ENCODE results near the gene NDUFS4.

NDUFS4 gene

DNA sequence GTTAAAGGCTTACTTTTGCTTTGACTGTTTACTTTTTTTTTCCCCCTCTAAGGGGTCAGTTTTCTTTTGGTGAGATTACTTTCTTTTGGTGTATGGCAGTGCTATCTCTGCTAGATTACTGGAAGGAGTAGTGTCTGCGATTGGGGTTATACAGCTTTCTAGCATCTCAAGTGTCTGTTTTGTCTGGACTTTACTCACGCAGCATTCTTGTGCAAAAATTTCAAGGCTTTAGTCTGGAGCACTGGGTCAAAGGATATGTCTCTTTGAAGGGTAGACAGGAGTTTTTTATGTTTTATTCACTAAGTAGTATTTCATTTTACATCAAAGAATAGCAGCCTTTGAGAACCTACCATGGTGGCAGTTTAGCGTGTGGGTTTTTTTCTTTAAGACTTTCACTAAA is 52.6 kb downstream of the NDUFS4 start:
- Histone ChIP-seq H3K4me3 (ENCODE audit: severe bottlenecking) (no peak overlapping the region), H3K27me3 (ENCODE audit: insufficient read depth, poor library complexity, severe bottlenecking) (no peaks in the 10 kb centered on the region), H3K27ac (ENCODE audit: poor library complexity, severe bottlenecking) (no peak overlapping the region), H3K4me1 (ENCODE audit: insufficient read depth, poor library complexity, severe bottlenecking) (peaks cover 8% of the 10 kb centered on the region), H3K9me3 (ENCODE audit: severe bottlenecking) (no peaks in the 10 kb centered on the region), H3K36me3 (ENCODE audit: low read depth) (peaks cover 23% of the 10 kb centered on the region)
- TF ChIP-seq, protein P1, sequence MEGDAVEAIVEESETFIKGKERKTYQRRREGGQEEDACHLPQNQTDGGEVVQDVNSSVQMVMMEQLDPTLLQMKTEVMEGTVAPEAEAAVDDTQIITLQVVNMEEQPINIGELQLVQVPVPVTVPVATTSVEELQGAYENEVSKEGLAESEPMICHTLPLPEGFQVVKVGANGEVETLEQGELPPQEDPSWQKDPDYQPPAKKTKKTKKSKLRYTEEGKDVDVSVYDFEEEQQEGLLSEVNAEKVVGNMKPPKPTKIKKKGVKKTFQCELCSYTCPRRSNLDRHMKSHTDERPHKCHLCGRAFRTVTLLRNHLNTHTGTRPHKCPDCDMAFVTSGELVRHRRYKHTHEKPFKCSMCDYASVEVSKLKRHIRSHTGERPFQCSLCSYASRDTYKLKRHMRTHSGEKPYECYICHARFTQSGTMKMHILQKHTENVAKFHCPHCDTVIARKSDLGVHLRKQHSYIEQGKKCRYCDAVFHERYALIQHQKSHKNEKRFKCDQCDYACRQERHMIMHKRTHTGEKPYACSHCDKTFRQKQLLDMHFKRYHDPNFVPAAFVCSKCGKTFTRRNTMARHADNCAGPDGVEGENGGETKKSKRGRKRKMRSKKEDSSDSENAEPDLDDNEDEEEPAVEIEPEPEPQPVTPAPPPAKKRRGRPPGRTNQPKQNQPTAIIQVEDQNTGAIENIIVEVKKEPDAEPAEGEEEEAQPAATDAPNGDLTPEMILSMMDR (IDR thresholded peaks at IDR 0.05; ENCODE audit: poor library complexity, severe bottlenecking), result no peak
- DNase-seq (ENCODE audit: low spot score) (no peak), ATAC-seq (ENCODE audit: low read depth) (no peak)

DNA sequence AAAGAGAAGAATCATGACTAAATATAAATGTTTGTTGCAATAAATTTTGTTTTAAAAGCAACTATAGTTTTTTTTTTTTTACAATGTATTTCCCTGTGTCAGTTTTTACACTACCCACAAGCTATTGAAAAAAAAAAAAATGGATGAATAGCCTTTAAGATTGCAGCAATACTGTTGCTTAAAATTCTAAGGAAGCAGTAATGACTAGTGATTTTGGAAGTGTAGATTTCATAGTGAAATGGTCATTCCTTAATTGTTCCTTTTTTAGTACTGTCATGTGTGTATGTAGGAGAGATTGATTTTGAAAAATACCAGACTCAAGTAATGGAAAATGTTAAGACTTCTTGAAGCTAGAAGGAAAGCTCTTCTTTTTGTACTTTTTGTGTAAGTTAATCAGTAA is 53.1 kb downstream of the NDUFS4 start:
- Histone ChIP-seq H3K27me3 (ENCODE audit: insufficient read depth, poor library complexity, severe bottlenecking) (no peaks in the 10 kb centered on the region), H3K27ac (ENCODE audit: poor library complexity, severe bottlenecking) (no peak overlapping the region), H3K9me3 (ENCODE audit: severe bottlenecking) (no peaks in the 10 kb centered on the region), H3K4me1 (ENCODE audit: insufficient read depth, poor library complexity, severe bottlenecking) (peaks cover 8% of the 10 kb centered on the region), H3K36me3 (ENCODE audit: low read depth) (peaks cover 19% of the 10 kb centered on the region), H3K4me3 (ENCODE audit: severe bottlenecking) (no peak overlapping the region)
- no peak for ATAC-seq (ENCODE audit: low read depth)
- no peak for DNase-seq (ENCODE audit: low spot score)
- TF ChIP-seq, protein P1 (IDR thresholded peaks at IDR 0.05; ENCODE audit: poor library complexity, severe bottlenecking), result no peak

DNA sequence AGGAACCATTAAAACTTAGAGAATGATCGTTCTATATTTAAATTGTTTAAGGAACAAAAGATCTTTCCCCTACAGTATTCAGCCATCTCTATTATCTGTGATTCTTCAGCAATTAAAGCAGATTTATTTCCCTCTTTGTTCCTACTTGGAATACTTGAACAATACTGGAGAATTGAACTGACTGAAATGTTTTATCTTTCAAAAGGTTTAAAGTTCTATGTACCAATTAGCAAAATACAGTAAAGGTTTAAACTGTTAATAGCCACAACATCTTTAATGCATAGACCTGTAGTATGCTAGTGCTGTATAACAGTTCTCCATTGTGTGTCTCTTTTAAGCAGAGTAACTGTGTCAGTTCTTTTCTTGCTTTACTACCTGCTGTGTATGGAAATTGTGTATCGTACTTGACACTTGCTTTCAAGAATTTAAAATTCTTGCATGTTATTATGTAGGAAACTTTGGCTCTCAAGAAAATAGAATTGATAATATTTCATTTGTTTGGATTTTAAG is 54.0 kb downstream of the NDUFS4 start:
- H3K9me3 ChIP-seq (ENCODE audit: severe bottlenecking), result no peaks in the 10 kb centered on the region
- H3K27me3 ChIP-seq (ENCODE audit: insufficient read depth, poor library complexity, severe bottlenecking), result no peaks in the 10 kb centered on the region
- TF ChIP-seq, protein P1 (IDR thresholded peaks at IDR 0.05; ENCODE audit: poor library complexity, severe bottlenecking), result no peak
- no peak overlapping the region for H3K27ac ChIP-seq (ENCODE audit: poor library complexity, severe bottlenecking)
- peaks cover 8% of the 10 kb centered on the region for H3K4me1 ChIP-seq (ENCODE audit: insufficient read depth, poor library complexity, severe bottlenecking)
- ATAC-seq (ENCODE audit: low read depth) (no peak), DNase-seq (ENCODE audit: low spot score) (no peak)
- H3K36me3 ChIP-seq (ENCODE audit: low read depth), result peaks cover 12% of the 10 kb centered on the region; the same call in 1 of the 2 replicates
- no peak overlapping the region for H3K4me3 ChIP-seq (ENCODE audit: severe bottlenecking)

DNA sequence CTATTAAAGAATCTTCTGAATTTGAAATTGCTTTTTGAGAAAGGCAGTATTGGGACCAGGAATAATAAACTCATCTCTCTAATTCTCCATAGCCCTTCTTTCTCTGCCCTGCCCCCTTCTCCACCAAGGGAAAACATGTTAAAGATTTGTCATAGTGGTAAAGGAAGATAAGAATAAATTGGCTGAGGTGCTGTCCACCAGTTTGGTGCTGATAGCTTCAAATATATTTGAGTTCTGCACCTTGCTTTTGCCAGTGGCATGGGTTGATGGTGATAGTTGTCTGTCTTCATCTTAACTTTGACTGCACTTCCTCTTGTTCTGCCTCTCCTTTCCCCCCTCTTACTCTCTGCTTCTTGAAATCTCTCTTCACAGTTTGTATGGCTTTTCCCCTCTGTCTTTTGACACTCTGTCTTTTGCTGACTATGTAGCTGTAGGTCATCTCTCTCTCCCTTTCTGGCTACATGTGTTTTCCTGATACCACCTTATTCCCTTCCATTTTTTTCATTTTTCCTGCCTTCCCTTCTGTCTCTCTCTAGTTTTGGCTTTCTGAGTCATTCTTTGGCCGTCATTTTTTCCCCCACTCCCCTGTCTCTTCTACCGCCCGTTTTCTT is 56.6 kb downstream of the NDUFS4 start:
- Histone ChIP-seq H3K36me3 (ENCODE audit: low read depth) (peaks cover 11% of the 10 kb centered on the region; the same call in 1 of the 2 replicates), H3K4me1 (ENCODE audit: insufficient read depth, poor library complexity, severe bottlenecking) (peaks cover 7% of the 10 kb centered on the region), H3K27me3 (ENCODE audit: insufficient read depth, poor library complexity, severe bottlenecking) (no peaks in the 10 kb centered on the region), H3K9me3 (ENCODE audit: severe bottlenecking) (no peaks in the 10 kb centered on the region), H3K27ac (ENCODE audit: poor library complexity, severe bottlenecking) (no peak overlapping the region), H3K4me3 (ENCODE audit: severe bottlenecking) (no peak overlapping the region)
- DNase-seq (ENCODE audit: low spot score) (no peak), ATAC-seq (ENCODE audit: low read depth) (no peak)
- TF ChIP-seq, protein P1 (IDR thresholded peaks at IDR 0.05; ENCODE audit: poor library complexity, severe bottlenecking), result no peak

DNA sequence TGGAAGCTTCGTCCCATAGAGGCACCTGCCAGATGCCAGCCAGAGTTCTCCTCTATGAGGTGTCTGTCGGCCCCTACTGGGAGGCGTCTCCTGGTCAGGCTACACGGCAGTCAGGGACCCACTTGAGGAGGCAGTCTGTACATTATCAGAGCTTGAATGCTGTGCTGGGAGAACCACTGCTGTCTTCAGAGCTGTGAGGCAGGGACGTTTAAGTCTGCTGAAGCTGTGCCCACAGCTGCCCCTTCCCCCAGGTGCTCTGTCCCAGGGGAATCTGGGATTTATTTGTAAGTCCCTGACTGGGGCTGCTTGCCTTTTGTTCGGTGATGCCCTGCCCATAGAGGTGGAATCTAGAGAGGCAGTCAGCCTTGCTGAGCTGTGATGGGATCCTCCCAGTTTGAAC is 70.8 kb downstream of the NDUFS4 start:
- peaks cover 5% of the 10 kb centered on the region; the same call in 1 of the 2 replicates for H3K36me3 ChIP-seq (ENCODE audit: low read depth)
- DNase-seq (ENCODE audit: low spot score) (no peak), ATAC-seq (ENCODE audit: low read depth) (no peak)
- no peak overlapping the region for H3K27ac ChIP-seq (ENCODE audit: poor library complexity, severe bottlenecking)
- TF ChIP-seq, protein P1 (IDR thresholded peaks at IDR 0.05; ENCODE audit: poor library complexity, severe bottlenecking), result no peak
- H3K9me3 ChIP-seq (ENCODE audit: severe bottlenecking), result no peaks in the 10 kb centered on the region
- H3K27me3 ChIP-seq (ENCODE audit: insufficient read depth, poor library complexity, severe bottlenecking), result no peaks in the 10 kb centered on the region
- H3K4me1 ChIP-seq (ENCODE audit: insufficient read depth, poor library complexity, severe bottlenecking), result no peaks in the 10 kb centered on the region
- H3K4me3 ChIP-seq (ENCODE audit: severe bottlenecking), result no peak overlapping the region

Data from RWPE2 (cell line).